IPS DF 4.7 (cell line): Measurements from ENCODE around the gene KCNIP1.

Experiments used
- DNase-seq: peaks from one replicate; pipeline ENCODE4 v3.0.0-alpha.2; 2013; ENCODE audit warnings: low spot score; ENCODE audit errors: extremely low read depth

The KCNIP1 gene

GRCh38 chr5:170562875-170563228 lies 59.0 kb downstream of the KCNIP1 start:
- no peak for DNase-seq

- no peak for DNase-seq
These were observed 60.2 kb downstream of the KCNIP1 start for GRCh38 chr5:170563824-170564567.

GRCh38 chr5:170565072-170565471 lies 61.3 kb downstream of the KCNIP1 start:
- DNase-seq = no peak

GRCh38 chr5:170569101-170569500 lies 65.3 kb downstream of the KCNIP1 start:
- DNase-seq = no peak

- DNase-seq = no peak
These were observed 66.7 kb downstream of the KCNIP1 start for GRCh38 chr5:170570476-170570875.

- no peak for DNase-seq
These were observed 67.5 kb downstream of the KCNIP1 start for GRCh38 chr5:170571281-170571731.

GRCh38 chr5:170571875-170572852 lies 68.3 kb downstream of the KCNIP1 start:
- no peak for DNase-seq

GRCh38 chr5:170573114-170573513 lies 69.3 kb downstream of the KCNIP1 start:
- DNase-seq = no peak

GRCh38 chr5:170573660-170574059 lies 69.8 kb downstream of the KCNIP1 start:
- DNase-seq = no peak

GRCh38 chr5:170576602-170577535 lies 73.0 kb downstream of the KCNIP1 start:
- DNase-seq = no peak

- DNase-seq = no peak
These were observed 75.8 kb downstream of the KCNIP1 start for GRCh38 chr5:170579601-170580000.

- DNase-seq = no peak
These were observed 77.4 kb downstream of the KCNIP1 start for GRCh38 chr5:170581211-170581610.

- DNase-seq = no peak
These were observed 79.0 kb downstream of the KCNIP1 start for GRCh38 chr5:170582644-170583330.

GRCh38 chr5:170584003-170584402 lies 80.2 kb downstream of the KCNIP1 start:
- DNase-seq = no peak

- DNase-seq = no peak
These were observed 80.7 kb downstream of the KCNIP1 start for GRCh38 chr5:170584450-170585058.

GRCh38 chr5:170585273-170585948 lies 81.6 kb downstream of the KCNIP1 start:
- DNase-seq = no peak

GRCh38 chr5:170587808-170588207 lies 84.0 kb downstream of the KCNIP1 start:
- no peak for DNase-seq

- no peak for DNase-seq
These were observed 85.8 kb downstream of the KCNIP1 start for GRCh38 chr5:170589643-170590042.

- no peak for DNase-seq
These were observed 86.7 kb downstream of the KCNIP1 start for GRCh38 chr5:170590566-170590965.

- no peak for DNase-seq
These were observed 87.2 kb downstream of the KCNIP1 start for GRCh38 chr5:170591054-170591453.
